BLaER1 treated with 17β-estradiol and CSF1 and Interleukin-3, amounts not matched to agents 10 nM and 100 nM (cell line): ENCODE results near the gene POLN.
"Not testable (repeated sequence)": the region's sequence is repeated elsewhere in the genome, so short reads cannot be mapped to it uniquely, and the experiment has no call there.

Experiments
- H3K27ac ChIP-seq, 11 experiments: shearing (Covaris generic); formaldehyde crosslinking; 2 replicates each; pipeline ENCODE4 v1.8.1; 2022
- H3K27me3 ChIP-seq, 11 experiments: shearing (Covaris generic); formaldehyde crosslinking; 2 replicates each; pipeline ENCODE4 v1.8.1; 2022
- H3K36me3 ChIP-seq, 11 experiments: shearing (Covaris generic); formaldehyde crosslinking; 2 replicates each; pipeline ENCODE4 v1.8.1; 2022
- H3K4me1 ChIP-seq, 10 experiments: shearing (Covaris generic); formaldehyde crosslinking; 2 replicates each; pipeline ENCODE4 v1.8.1; 2022
- H3K4me2 ChIP-seq, 11 experiments: shearing (Covaris generic); formaldehyde crosslinking; 2 replicates each; pipeline ENCODE4 v1.8.1; 2022
- H3K4me3 ChIP-seq, 10 experiments: shearing (Covaris generic); formaldehyde crosslinking; 2 replicates each; pipeline ENCODE4 v1.8.1; 2022
- H3K9ac ChIP-seq, 11 experiments: shearing (Covaris generic); formaldehyde crosslinking; 2 replicates each; pipeline ENCODE4 v1.8.1; 2022
- H3K9me3 ChIP-seq, 11 experiments: shearing (Covaris generic); formaldehyde crosslinking; replicated peaks in 1 of 11; 2 replicates each; pipeline ENCODE4 v1.8.1; 2022
- H4K20me1 ChIP-seq, 11 experiments: shearing (Covaris generic); formaldehyde crosslinking; 2 replicates each; pipeline ENCODE4 v1.8.1; 2022
- Cebpa-rat ChIP-seq, 11 experiments: shearing (Covaris generic); IDR thresholded peaks; 2 replicates each; pipeline ENCODE4 v1.8.1; 2022

Gene POLN

GRCh38 chr4:2043396-2044118 lies 198.4 kb downstream of the POLN start:
- no peak for TF ChIP-seq Cebpa-rat (IDR thresholded peaks at IDR 0.05)
- Histone ChIP-seq H3K27ac (no peak overlapping the region), H3K9ac (no peak overlapping the region; a peak in 1 of 22 replicates), H3K36me3 (peaks cover 0 to 14% (median 10%) of the 10 kb centered on the region in 11 experiments; a peak in 10 of 22 replicates), H4K20me1 (peaks cover 14 to 46% (median 37%) of the 10 kb centered on the region in 11 experiments), H3K4me2 (peak overlapping the region; percentile 79 to 98 (median 90); a peak in 21 of 22 replicates), H3K27me3 (peaks cover 32 to 61% (median 41%) of the 10 kb centered on the region in 11 experiments), H3K4me1 (peaks cover 26 to 56% (median 50%) of the 10 kb centered on the region in 10 experiments; a peak in 19 of 20 replicates), H3K9me3 (peaks cover 0 to 7% (median 0%) of the 10 kb centered on the region in 11 experiments; a peak in 1 of 22 replicates), H3K4me3 (peak overlapping the region in 1 of 10 experiments; percentile 73; a peak in 2 of 20 replicates)

- H3K9me3 ChIP-seq: peaks cover 0 to 7% (median 0%) of the 10 kb centered on the region in 11 experiments; a peak in 1 of 22 replicates
- H3K27ac ChIP-seq: no peak overlapping the region
- H4K20me1 ChIP-seq: peaks cover 14 to 46% (median 37%) of the 10 kb centered on the region in 11 experiments
- H3K4me1 ChIP-seq: peaks cover 26 to 56% (median 50%) of the 10 kb centered on the region in 10 experiments; a peak in 19 of 20 replicates
- H3K27me3 ChIP-seq: peaks cover 33 to 61% (median 45%) of the 10 kb centered on the region in 11 experiments
- TF ChIP-seq Cebpa-rat (IDR thresholded peaks at IDR 0.05): no peak
- peak overlapping the region; percentile 59 to 77 (median 70) for H3K4me3 ChIP-seq
- peak overlapping the region in 9 of 11 experiments; percentile 51 to 75 (median 74); a peak in 13 of 22 replicates for H3K9ac ChIP-seq
- peak overlapping the region; percentile 79 to 98 (median 90) for H3K4me2 ChIP-seq
- peaks cover 0 to 14% (median 10%) of the 10 kb centered on the region in 11 experiments; a peak in 10 of 22 replicates for H3K36me3 ChIP-seq
Observed at GRCh38 chr4:2042947-2043395, 198.9 kb downstream of the POLN start.

GRCh38 chr4:2042204-2042946 lies 199.5 kb downstream of the POLN start:
- H3K4me3 ChIP-seq: peak overlapping the region; percentile 59 to 77 (median 70)
- peak overlapping the region; percentile 51 to 75 (median 73); a peak in 21 of 22 replicates for H3K9ac ChIP-seq
- H3K4me2 ChIP-seq: peak overlapping the region; percentile 79 to 100 (median 90)
- H3K9me3 ChIP-seq: peaks cover 0 to 7% (median 0%) of the 10 kb centered on the region in 11 experiments; a peak in 1 of 22 replicates
- peaks cover 26 to 54% (median 50%) of the 10 kb centered on the region in 10 experiments; a peak in 19 of 20 replicates for H3K4me1 ChIP-seq
- H4K20me1 ChIP-seq: peaks cover 14 to 43% (median 37%) of the 10 kb centered on the region in 11 experiments
- no peak for TF ChIP-seq Cebpa-rat (IDR thresholded peaks at IDR 0.05)
- peak overlapping the region in 3 of 11 experiments; percentile 56 to 65 (median 62); a peak in 7 of 22 replicates for H3K27ac ChIP-seq
- peaks cover 0 to 14% (median 10%) of the 10 kb centered on the region in 11 experiments; a peak in 10 of 22 replicates for H3K36me3 ChIP-seq
- peaks cover 33 to 56% (median 42%) of the 10 kb centered on the region in 11 experiments for H3K27me3 ChIP-seq

GRCh38 chr4:2041239-2042130 lies 200.4 kb downstream of the POLN start:
- peak overlapping the region; percentile 51 to 75 (median 73) for H3K9ac ChIP-seq

GRCh38 chr4:2040391-2041238 lies 201.3 kb downstream of the POLN start:
- peaks cover 14 to 31% (median 27%) of the 10 kb centered on the region in 11 experiments for H4K20me1 ChIP-seq
- no peak for TF ChIP-seq Cebpa-rat (IDR thresholded peaks at IDR 0.05)
- H3K36me3 ChIP-seq: peaks cover 0 to 14% (median 10%) of the 10 kb centered on the region in 11 experiments; a peak in 10 of 22 replicates
- peaks cover 0 to 7% (median 0%) of the 10 kb centered on the region in 11 experiments; a peak in 1 of 22 replicates for H3K9me3 ChIP-seq
- H3K4me2 ChIP-seq: peak overlapping the region; percentile 93 to 100 (median 98)
- H3K9ac ChIP-seq: peak overlapping the region in 8 of 11 experiments; percentile 65 to 75 (median 74); a peak in 8 of 22 replicates
- peaks cover 29 to 39% (median 36%) of the 10 kb centered on the region in 11 experiments for H3K27me3 ChIP-seq
- peaks cover 15 to 37% (median 34%) of the 10 kb centered on the region in 10 experiments; a peak in 19 of 20 replicates for H3K4me1 ChIP-seq
- peak overlapping the region; percentile 59 to 77 (median 70) for H3K4me3 ChIP-seq
- H3K27ac ChIP-seq: no peak overlapping the region

More at GRCh38 chr4:2041239-2042130, 200.4 kb downstream of the POLN start:
- H3K27ac ChIP-seq: peak overlapping the region in 7 of 11 experiments; percentile 21 to 65 (median 43); a peak in 7 of 22 replicates
- peak overlapping the region; percentile 93 to 100 (median 98) for H3K4me2 ChIP-seq
- peaks cover 33 to 47% (median 36%) of the 10 kb centered on the region in 11 experiments for H3K27me3 ChIP-seq
- H4K20me1 ChIP-seq: peaks cover 14 to 40% (median 36%) of the 10 kb centered on the region in 11 experiments
- H3K9me3 ChIP-seq: peaks cover 0 to 7% (median 0%) of the 10 kb centered on the region in 11 experiments; a peak in 1 of 22 replicates
- peak overlapping the region; percentile 59 to 77 (median 70) for H3K4me3 ChIP-seq
- peaks cover 0 to 14% (median 10%) of the 10 kb centered on the region in 11 experiments; a peak in 10 of 22 replicates for H3K36me3 ChIP-seq
- no peak for TF ChIP-seq Cebpa-rat (IDR thresholded peaks at IDR 0.05)
- H3K4me1 ChIP-seq: peaks cover 19 to 45% (median 42%) of the 10 kb centered on the region in 10 experiments; a peak in 19 of 20 replicates

- Histone ChIP-seq H3K27me3 (peaks cover 29 to 37% (median 33%) of the 10 kb centered on the region in 11 experiments), H3K4me2 (peak overlapping the region in 1 of 11 experiments; percentile 23; a peak in 1 of 22 replicates), H3K4me3 (no peak overlapping the region), H3K27ac (no peak overlapping the region), H3K4me1 (peaks cover 0 to 8% (median 6%) of the 10 kb centered on the region in 10 experiments; a peak in 14 of 20 replicates), H3K9me3 (no peaks in the 10 kb centered on the region), H3K9ac (no peak overlapping the region), H3K36me3 (no peaks in the 10 kb centered on the region), H4K20me1 (no peaks in the 10 kb centered on the region; a peak in 1 of 22 replicates)
- no peak for TF ChIP-seq Cebpa-rat (IDR thresholded peaks at IDR 0.05)
Observed at GRCh38 chr4:2036866-2037265, 205.1 kb downstream of the POLN start.

- Histone ChIP-seq H3K9ac (no peak overlapping the region), H3K4me3 (no peak overlapping the region), H3K4me2 (no peak overlapping the region), H4K20me1 (no peaks in the 10 kb centered on the region; a peak in 1 of 22 replicates), H3K27me3 (peaks cover 25 to 32% (median 28%) of the 10 kb centered on the region in 11 experiments), H3K36me3 (no peaks in the 10 kb centered on the region), H3K9me3 (no peaks in the 10 kb centered on the region), H3K4me1 (peaks cover 0 to 4% (median 3%) of the 10 kb centered on the region in 10 experiments; a peak in 14 of 20 replicates), H3K27ac (no peak overlapping the region)
- TF ChIP-seq Cebpa-rat (IDR thresholded peaks at IDR 0.05): no peak
Observed at GRCh38 chr4:2036327-2036726, 205.6 kb downstream of the POLN start.

GRCh38 chr4:2031161-2031560 lies 210.8 kb downstream of the POLN start:
- not testable (repeated sequence) for H4K20me1 ChIP-seq, H3K27ac ChIP-seq, H3K4me1 ChIP-seq, H3K4me3 ChIP-seq, H3K27me3 ChIP-seq, H3K4me2 ChIP-seq, H3K36me3 ChIP-seq, H3K9ac ChIP-seq
- H3K9me3 ChIP-seq: peaks cover 6 to 16% (median 12%) of the 10 kb centered on the region in 11 experiments

GRCh38 chr4:2027120-2027519 lies 214.8 kb downstream of the POLN start:
- not testable (repeated sequence) for H3K9ac ChIP-seq, H3K27ac ChIP-seq, H3K4me3 ChIP-seq, H3K4me1 ChIP-seq, H3K27me3 ChIP-seq, H3K4me2 ChIP-seq, H3K36me3 ChIP-seq, H4K20me1 ChIP-seq
- peaks cover 22 to 36% (median 29%) of the 10 kb centered on the region in 11 experiments for H3K9me3 ChIP-seq
